Heart right ventricle (tissue), 16 donors: ENCODE measurements around the gene DOCK9. TPM values are rescaled to one million over a fixed set of nuclear protein-coding genes. Genes with fewer than 3 reads are reported as not detected.

ENCODE experiments used
- ATAC-seq, 8 donors: fragments of 200-7000 bp; cut with Tn5 transposase; one replicate each; pipeline ENCODE4 v1.9.1; 2020; ENCODE audit warnings: mild to moderate bottlenecking in 8 of 8, moderate library complexity in 8 of 8, moderate number of reproducible peaks in 1 of 8
- DNase-seq, 2 donors: peaks; one replicate each; pipeline ENCODE4 v3.0.0-alpha.2; 2020
- H3K27ac ChIP-seq, 10 donors: fragments of 200-600 bp; sonication (generic) in 2 of 10; one replicate each; pipeline versions ENCODE4 v1.5.0 to v1.8.0; 2020 to 2022; ENCODE audit warnings: mild to moderate bottlenecking in 3 of 10
- H3K27me3 ChIP-seq, 7 donors: fragments of 200-600 bp; one replicate each; pipeline ENCODE4 v1.8.0; 2021 to 2022; ENCODE audit warnings: mild to moderate bottlenecking in 2 of 7
- H3K36me3 ChIP-seq, 9 donors: fragments of 200-600 bp; sonication (generic) in 1 of 9; one replicate each; pipeline versions ENCODE4 v1.5.0 to v1.8.0; 2020 to 2022; ENCODE audit warnings: mild to moderate bottlenecking in 2 of 9
- H3K4me1 ChIP-seq, 9 donors: fragments of 200-600 bp; sonication (generic) in 1 of 9; one replicate each; pipeline versions ENCODE4 v1.5.0 to v1.8.0; 2020 to 2022; ENCODE audit warnings: mild to moderate bottlenecking in 4 of 9
- H3K4me3 ChIP-seq, 10 donors: fragments of 200-600 bp; sonication (generic) in 2 of 10; one replicate each; pipeline versions ENCODE4 v1.5.0 to v1.8.0; 2020 to 2022; ENCODE audit warnings: mild to moderate bottlenecking in 7 of 10, moderate library complexity in 2 of 10
- H3K9me3 ChIP-seq, 11 donors: fragments of 200-600 bp in 10 of 11; sonication (generic) in 2 of 11; one replicate each; pipeline versions ENCODE4 v1.5.0 to v1.8.0; 2013 to 2022; ENCODE audit warnings: mild to moderate bottlenecking in 2 of 11, control low read depth in 1 of 11, moderate library complexity in 1 of 11
- CTCF ChIP-seq, 9 donors: fragments of 200-600 bp; sonication (generic) in 2 of 9; IDR thresholded peaks; one replicate each; pipeline versions ENCODE4 v1.5.0 to v1.8.0; 2021 to 2022; ENCODE audit warnings: antibody characterized with exemption in 9 of 9, mild to moderate bottlenecking in 5 of 9, moderate library complexity in 1 of 9
- WGBS, 2 donors: extraction: QIAGEN DNeasy Blood & Tissue Kit; methylation state at CpG; one replicate each; pipeline ENCODE4 v1.1.7; 2013; ENCODE audit warnings: inconsistent platforms in 1 of 2; 5-methylcytosine and 5-hydroxymethylcytosine counted together
- intact Hi-C, 10 donors: fragments of 100-400 bp; cut with DNase I; formaldehyde crosslinking; loops; one replicate each; pipeline versions ENCODE4 v1.11.1 to v1.14.2; 2022
- polyA plus RNA-seq, 2 donors: library from polyadenylated mRNA; stranded (reverse); fragments of 200-250 nt; gene quantifications; one replicate each; pipeline ENCODE4 v1.2.3, GENCODE V29; 2013
- total RNA-seq, 10 donors: library from RNA; stranded (reverse); fragmentation: NEBNext Ultra II Directional in 3 of 10; extraction: Animal tissue kit (Norgen Biotek cat#: 25700) in 3 of 10; gene quantifications; one replicate each; pipeline versions ENCODE4 v1.2.1 to v1.2.4, GENCODE V29; 2021 to 2023
- donor health status: Arrhythmogenic right ventricular cardiomyopathy.
- donor health status: ischemic (EF 13 %, LVEDD 7.1; RV severe dilation, severe dysfunction).
- donor health status: healthy with polysubstance abuse.
- donor health status: DM: no; HTN: yes; CAD: no.
- donor health status: DM: no; HTN: no; CAD: no.
- donor health status: ischemic (EF 25% LVEDD 6.9; RV normal size, moderate dysfunction).
- donor health status: ischemic (EF 25% LVEDD 5.7; RV mildly dilated, moderate dysfunction).
- donor health status: healthy.
- donor health status: DM: yes; HTN: yes; CAD: no.
- donor health status: Ischemic cardiomyopathy.
- donor health status: ischemic (EF 35%, LVEDD 5.7; RV mildly dilated, moderate dysfunction).
- donor health status: nonischemic (EF 11% LVEDD 7.7; RV severe dilation, severe dysfunction).
- donor health status: DM: yes; HTN: yes; CAD: no.
- donor health status: PGD.
- donor health status: ischemic (EF 29% LVEDD 5.4; RV normal size, mild dysfunction).
- donor health status: nonischemic (EF 23%, LVEDD 6.1; RV moderate dilation, normal function).

Gene DOCK9
- total and polyA plus RNA-seq, 12 donors = 31.6 to 73.7 (median 43.4) TPM

- ATAC-seq (no peak), DNase-seq (no peak)
- Histone ChIP-seq H3K4me3 (peak overlapping the region in 3 of 10 donors; percentile 5 to 14 (median 10)), H3K4me1 (peaks cover 26 to 98% (median 70%) of the 10 kb centered on the region in 9 donors), H3K27me3 (no peaks in the 10 kb centered on the region), H3K36me3 (no peaks in the 10 kb centered on the region), H3K9me3 (no peaks in the 10 kb centered on the region), H3K27ac (peak overlapping the region in 8 of 10 donors; percentile 4 to 88 (median 70))
- WGBS, 2 donors = 44 to 54% methylated on average over 3 of the region's 3 CpGs
- peak in 3 of 9 donors; percentile 7 to 25 (median 18) for TF ChIP-seq CTCF (IDR thresholded peaks at IDR 0.05)
- intact Hi-C loops = loop anchor here in 3 of 10 donors (5.0 to 10.0 kb wide), 2 partner anchors 45 to 77 kb away; no protein-coding TSS in a partner anchor
Observed at GRCh38 chr13:98972059-98972458, 5.8 kb downstream of the DOCK9 start.

- H3K4me1 ChIP-seq = peaks cover 29 to 99% (median 73%) of the 10 kb centered on the region in 9 donors
- intact Hi-C loops = loop anchor here in 3 of 10 donors (5.0 to 10.0 kb wide), 2 partner anchors 43 to 76 kb away; no protein-coding TSS in a partner anchor
- no peaks in the 10 kb centered on the region for H3K27me3 ChIP-seq
- peak overlapping the region in 8 of 10 donors; percentile 6 to 88 (median 36) for H3K27ac ChIP-seq
- 21 to 30% methylated on average over 5 of the region's 5 CpGs for WGBS, 2 donors
- ATAC-seq (peak in 6 of 8 donors; percentile 24 to 89 (median 52)), DNase-seq (peak; percentile 33 to 35)
- no peaks in the 10 kb centered on the region for H3K9me3 ChIP-seq
- no peaks in the 10 kb centered on the region for H3K36me3 ChIP-seq
- TF ChIP-seq CTCF (IDR thresholded peaks at IDR 0.05) = no peak
- H3K4me3 ChIP-seq = no peak overlapping the region
Observed at GRCh38 chr13:98970330-98970729, 7.5 kb downstream of the DOCK9 start.

GRCh38 chr13:98967491-98967890 is 10.4 kb downstream of the DOCK9 start:
- DNase-seq (no peak), ATAC-seq (no peak)
- 63 to 67% methylated on average over 4 of the region's 4 CpGs for WGBS, 2 donors
- no peak for TF ChIP-seq CTCF (IDR thresholded peaks at IDR 0.05)
- Histone ChIP-seq H3K27me3 (no peaks in the 10 kb centered on the region), H3K36me3 (no peaks in the 10 kb centered on the region), H3K9me3 (no peaks in the 10 kb centered on the region), H3K27ac (peak overlapping the region in 1 of 10 donors; percentile 20), H3K4me1 (peaks cover 43 to 100% (median 79%) of the 10 kb centered on the region in 9 donors), H3K4me3 (no peak overlapping the region)
- intact Hi-C loops = loop anchor here in 2 of 10 donors (1.0 to 10.0 kb wide), 2 partner anchors 20 to 53 kb away; no protein-coding TSS in a partner anchor

- peaks cover 32 to 100% (median 76%) of the 10 kb centered on the region in 9 donors for H3K4me1 ChIP-seq
- H3K9me3 ChIP-seq = no peaks in the 10 kb centered on the region
- intact Hi-C loops = loop anchor here in 1 of 10 donors (10.0 kb wide), 1 partner anchor 51 kb away; no protein-coding TSS in a partner anchor
- 77 to 81% methylated on average over 11 of the region's 11 CpGs for WGBS, 2 donors
- no peak for TF ChIP-seq CTCF (IDR thresholded peaks at IDR 0.05)
- DNase-seq = no peak
- H3K27ac ChIP-seq = peak overlapping the region in 6 of 10 donors; percentile 1 to 85 (median 28)
- H3K36me3 ChIP-seq = no peaks in the 10 kb centered on the region
- no peak overlapping the region for H3K4me3 ChIP-seq
- no peaks in the 10 kb centered on the region for H3K27me3 ChIP-seq
- ATAC-seq = no peak
Observed at GRCh38 chr13:98966019-98966418, 11.8 kb downstream of the DOCK9 start.
